ENCODE results near the gene COX20. TPM values are rescaled to one million over a fixed set of nuclear protein-coding genes. Genes with fewer than 3 reads are reported as not detected.
A peak's percentile ranks its signal among the peaks of the same experiment; 100 is the strongest.
"Not testable (repeated sequence)": the region's sequence is repeated elsewhere in the genome, so short reads cannot be mapped to it uniquely, and the experiment has no call there.

COX20 gene
- polyA plus RNA-seq, 1 donor (not counting 4 experiments of a cell fraction or from before 2014, with no cell fraction given) = 66.1 TPM

DNA sequence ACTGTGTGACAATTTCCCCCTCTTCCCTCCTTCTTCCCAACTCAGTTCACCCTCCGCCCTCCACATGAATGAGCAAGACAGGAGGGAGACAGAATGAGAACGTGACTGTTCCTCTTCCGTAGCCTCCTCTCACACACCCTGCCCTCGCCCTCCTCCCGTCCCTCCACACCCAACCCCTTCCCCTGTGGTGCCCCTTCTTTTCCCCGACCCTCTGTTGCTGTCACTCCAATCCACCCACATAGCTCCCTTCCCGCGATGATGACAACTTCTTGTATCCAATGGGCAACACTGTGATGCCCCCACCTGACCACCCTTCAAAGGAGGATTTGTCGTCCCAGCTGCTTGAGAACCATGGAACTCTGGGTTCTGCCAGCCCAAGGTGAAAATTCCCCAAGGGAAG, 41.4 kb upstream of the COX20 start:
- H2AFZ ChIP-seq (ENCODE audit: control insufficient read depth, low read length) = no peak overlapping the region
- dilution Hi-C loops (cut with MboI; ENCODE audit: extremely low pct_ligation_motif_present, low sequenced_read_pairs) = no loop called here
- no peaks in the 10 kb centered on the region for H3K9me3 ChIP-seq (ENCODE audit: control insufficient read depth, low read depth, low read length)
- no peak overlapping the region for H3K27ac ChIP-seq (ENCODE audit: control insufficient read depth, insufficient read depth, low read length)
- TF ChIP-seq, protein P1, sequence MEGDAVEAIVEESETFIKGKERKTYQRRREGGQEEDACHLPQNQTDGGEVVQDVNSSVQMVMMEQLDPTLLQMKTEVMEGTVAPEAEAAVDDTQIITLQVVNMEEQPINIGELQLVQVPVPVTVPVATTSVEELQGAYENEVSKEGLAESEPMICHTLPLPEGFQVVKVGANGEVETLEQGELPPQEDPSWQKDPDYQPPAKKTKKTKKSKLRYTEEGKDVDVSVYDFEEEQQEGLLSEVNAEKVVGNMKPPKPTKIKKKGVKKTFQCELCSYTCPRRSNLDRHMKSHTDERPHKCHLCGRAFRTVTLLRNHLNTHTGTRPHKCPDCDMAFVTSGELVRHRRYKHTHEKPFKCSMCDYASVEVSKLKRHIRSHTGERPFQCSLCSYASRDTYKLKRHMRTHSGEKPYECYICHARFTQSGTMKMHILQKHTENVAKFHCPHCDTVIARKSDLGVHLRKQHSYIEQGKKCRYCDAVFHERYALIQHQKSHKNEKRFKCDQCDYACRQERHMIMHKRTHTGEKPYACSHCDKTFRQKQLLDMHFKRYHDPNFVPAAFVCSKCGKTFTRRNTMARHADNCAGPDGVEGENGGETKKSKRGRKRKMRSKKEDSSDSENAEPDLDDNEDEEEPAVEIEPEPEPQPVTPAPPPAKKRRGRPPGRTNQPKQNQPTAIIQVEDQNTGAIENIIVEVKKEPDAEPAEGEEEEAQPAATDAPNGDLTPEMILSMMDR (optimal IDR thresholded peaks at IDR 0.05 in 1 of 3, IDR thresholded peaks at IDR 0.05 in 1 of 3, conservative IDR thresholded peaks at IDR 0.05 in 1 of 3; ENCODE audit: extremely low read depth in 1 of 3, insufficient read depth in 2 of 3, low read length in 3 of 3) = no peak
- TF ChIP-seq EZH2 (IDR thresholded peaks at IDR 0.05; ENCODE audit: low read length) = no peak
- no peaks in the 10 kb centered on the region for H3K27me3 ChIP-seq (ENCODE audit: control insufficient read depth, extremely low read depth, insufficient read depth, low read length)
- H3K79me2 ChIP-seq (ENCODE audit: control insufficient read depth, insufficient read depth, low read length) = no peaks in the 10 kb centered on the region
- H3K4me2 ChIP-seq (ENCODE audit: control insufficient read depth, extremely low read depth, insufficient read depth, low read depth, low read length) = no peak overlapping the region
- FAIRE-seq = no peak
- H3K9ac ChIP-seq (ENCODE audit: control insufficient read depth, extremely low read depth, insufficient read depth, low read length) = no peak overlapping the region
- no peak for DNase-seq (ENCODE audit: low read depth, low spot score)
- H3K36me3 ChIP-seq (ENCODE audit: control insufficient read depth in 2 of 2, extremely low read depth in 1 of 2, insufficient read depth in 2 of 2, low read length in 2 of 2) = no peaks in the 10 kb centered on the region
- H3K4me3 ChIP-seq (ENCODE audit: control insufficient read depth in 2 of 3, extremely low read depth in 1 of 3, insufficient read depth in 2 of 3, low read depth in 1 of 3, low read length in 3 of 3) = no peak overlapping the region
- no peaks in the 10 kb centered on the region for H4K20me1 ChIP-seq (ENCODE audit: control insufficient read depth, extremely low read depth, insufficient read depth, low read length)
- no peaks in the 10 kb centered on the region for H3K4me1 ChIP-seq (ENCODE audit: control insufficient read depth, extremely low read depth, insufficient read depth, low read length)
- no peaks in the 10 kb centered on the region for H3K9me1 ChIP-seq (ENCODE audit: control insufficient read depth, extremely low read depth, insufficient read depth, low read length)

DNA sequence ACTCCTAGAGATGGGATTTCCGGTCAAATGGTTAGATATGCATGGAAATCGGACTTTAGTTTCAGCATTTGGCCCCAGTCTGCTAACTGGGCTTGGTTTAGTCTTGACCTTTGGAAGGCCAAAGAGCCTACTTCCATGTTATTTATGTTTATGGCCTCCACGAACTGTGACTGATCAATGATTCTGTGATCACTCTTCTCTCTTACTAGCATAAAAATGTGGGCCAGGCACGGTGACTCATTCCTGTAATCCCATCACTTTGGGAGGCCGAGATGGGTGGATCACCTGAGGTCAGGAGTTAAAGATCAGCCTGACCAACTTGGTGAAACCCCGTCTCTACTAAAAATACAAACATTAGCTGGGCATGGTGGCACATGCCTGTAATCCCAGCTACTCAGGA, 40.9 kb upstream of the COX20 start:
- H3K79me2 ChIP-seq (ENCODE audit: control insufficient read depth, insufficient read depth, low read length); DNase-seq (ENCODE audit: low read depth, low spot score); H3K27me3 ChIP-seq (ENCODE audit: control insufficient read depth, extremely low read depth, insufficient read depth, low read length); H3K9me1 ChIP-seq (ENCODE audit: control insufficient read depth, extremely low read depth, insufficient read depth, low read length); H3K27ac ChIP-seq (ENCODE audit: control insufficient read depth, insufficient read depth, low read length); H3K4me3 ChIP-seq (ENCODE audit: control insufficient read depth in 2 of 3, extremely low read depth in 1 of 3, insufficient read depth in 2 of 3, low read depth in 1 of 3, low read length in 3 of 3); H3K36me3 ChIP-seq (ENCODE audit: control insufficient read depth in 2 of 2, extremely low read depth in 1 of 2, insufficient read depth in 2 of 2, low read length in 2 of 2); H3K4me1 ChIP-seq (ENCODE audit: control insufficient read depth, extremely low read depth, insufficient read depth, low read length); FAIRE-seq; H3K4me2 ChIP-seq (ENCODE audit: control insufficient read depth, extremely low read depth, insufficient read depth, low read depth, low read length); H3K9ac ChIP-seq (ENCODE audit: control insufficient read depth, extremely low read depth, insufficient read depth, low read length); H4K20me1 ChIP-seq (ENCODE audit: control insufficient read depth, extremely low read depth, insufficient read depth, low read length); H3K9me3 ChIP-seq (ENCODE audit: control insufficient read depth, low read depth, low read length); dilution Hi-C loops (cut with MboI; ENCODE audit: extremely low pct_ligation_motif_present, low sequenced_read_pairs); H2AFZ ChIP-seq (ENCODE audit: control insufficient read depth, low read length): not testable (repeated sequence)

DNA sequence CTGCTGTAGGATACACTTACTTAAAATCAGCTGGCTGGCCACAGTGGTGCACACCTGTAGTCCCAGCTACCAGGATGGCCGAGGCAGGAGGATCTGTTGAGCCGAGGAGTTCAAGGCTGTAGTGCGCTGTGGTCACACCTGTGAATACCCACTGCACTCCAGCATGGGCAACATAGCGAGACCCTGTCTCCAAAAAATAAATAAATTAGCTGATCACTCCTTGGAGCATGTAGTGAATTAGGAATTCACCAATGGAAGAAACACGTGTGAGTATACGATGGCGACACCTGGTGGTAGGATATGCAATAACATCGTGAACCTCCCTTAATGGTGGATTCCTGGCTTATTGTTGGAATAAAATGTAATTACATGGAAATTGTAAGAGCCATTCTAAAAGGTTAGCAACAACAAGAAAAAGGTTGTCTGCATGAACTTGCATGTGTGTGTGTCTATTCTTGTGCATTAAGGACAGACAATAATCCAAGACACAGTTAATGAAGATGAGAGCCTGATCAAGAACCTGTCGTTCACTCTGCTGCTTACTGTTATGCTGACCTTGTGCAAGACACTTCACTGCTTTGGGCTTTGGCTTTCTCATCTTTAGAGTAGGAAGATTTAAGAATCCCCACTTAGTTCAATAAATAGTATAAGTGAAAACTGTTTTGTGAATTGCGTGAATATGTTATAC, 38.6 kb upstream of the COX20 start:
- no peak for TF ChIP-seq EZH2 (IDR thresholded peaks at IDR 0.05; ENCODE audit: low read length)
- TF ChIP-seq, protein P1 (optimal IDR thresholded peaks at IDR 0.05 in 1 of 3, IDR thresholded peaks at IDR 0.05 in 1 of 3, conservative IDR thresholded peaks at IDR 0.05 in 1 of 3; ENCODE audit: extremely low read depth in 1 of 3, insufficient read depth in 2 of 3, low read length in 3 of 3) = peak; percentile 61 to 79 (median 78)
- Histone ChIP-seq H3K4me1 (ENCODE audit: control insufficient read depth, extremely low read depth, insufficient read depth, low read length) (no peaks in the 10 kb centered on the region), H2AFZ (ENCODE audit: control insufficient read depth, low read length) (no peak overlapping the region), H3K9me1 (ENCODE audit: control insufficient read depth, extremely low read depth, insufficient read depth, low read length) (no peaks in the 10 kb centered on the region), H3K9me3 (ENCODE audit: control insufficient read depth, low read depth, low read length) (no peaks in the 10 kb centered on the region), H3K36me3 (ENCODE audit: control insufficient read depth in 2 of 2, extremely low read depth in 1 of 2, insufficient read depth in 2 of 2, low read length in 2 of 2) (no peaks in the 10 kb centered on the region), H3K4me2 (ENCODE audit: control insufficient read depth, extremely low read depth, insufficient read depth, low read depth, low read length) (no peak overlapping the region), H3K4me3 (ENCODE audit: control insufficient read depth in 2 of 3, extremely low read depth in 1 of 3, insufficient read depth in 2 of 3, low read depth in 1 of 3, low read length in 3 of 3) (no peak overlapping the region), H3K9ac (ENCODE audit: control insufficient read depth, extremely low read depth, insufficient read depth, low read length) (no peak overlapping the region), H4K20me1 (ENCODE audit: control insufficient read depth, extremely low read depth, insufficient read depth, low read length) (no peaks in the 10 kb centered on the region), H3K27ac (ENCODE audit: control insufficient read depth, insufficient read depth, low read length) (no peak overlapping the region), H3K27me3 (ENCODE audit: control insufficient read depth, extremely low read depth, insufficient read depth, low read length) (no peaks in the 10 kb centered on the region), H3K79me2 (ENCODE audit: control insufficient read depth, insufficient read depth, low read length) (no peaks in the 10 kb centered on the region)
- dilution Hi-C loops (cut with MboI; ENCODE audit: extremely low pct_ligation_motif_present, low sequenced_read_pairs) = no loop called here
- FAIRE-seq = peak; percentile 65
- DNase-seq (ENCODE audit: low read depth, low spot score) = no peak

Measured in keratinocyte (primary cell).